ENCODE measurements around the gene ALOX5.

Gene ALOX5

GRCh38 chr10:45442662-45443061 lies 68.6 kb downstream of the ALOX5 start:
- DNase-seq (ENCODE audit: low read depth), result no peak
- TF ChIP-seq CTCF (IDR thresholded peaks at IDR 0.05; ENCODE audit: insufficient read depth, low read depth, low read length, missing control alignments), result no peak
- no peak overlapping the region for H3K4me3 ChIP-seq (ENCODE audit: low read depth, low read length)

GRCh38 chr10:45443101-45444009 lies 69.3 kb downstream of the ALOX5 start:
- no peak for TF ChIP-seq CTCF (IDR thresholded peaks at IDR 0.05; ENCODE audit: insufficient read depth, low read depth, low read length, missing control alignments)
- H3K4me3 ChIP-seq (ENCODE audit: low read depth, low read length), result no peak overlapping the region
- no peak for DNase-seq (ENCODE audit: low read depth)

GRCh38 chr10:45444022-45444421 lies 70.0 kb downstream of the ALOX5 start:
- no peak for TF ChIP-seq CTCF (IDR thresholded peaks at IDR 0.05; ENCODE audit: insufficient read depth, low read depth, low read length, missing control alignments)
- no peak for DNase-seq (ENCODE audit: low read depth)
- no peak overlapping the region for H3K4me3 ChIP-seq (ENCODE audit: low read depth, low read length)

GRCh38 chr10:45444976-45445898 lies 71.2 kb downstream of the ALOX5 start:
- no peak for DNase-seq (ENCODE audit: low read depth)
- no peak overlapping the region for H3K4me3 ChIP-seq (ENCODE audit: low read depth, low read length)
- TF ChIP-seq CTCF (IDR thresholded peaks at IDR 0.05; ENCODE audit: insufficient read depth, low read depth, low read length, missing control alignments), result no peak

GRCh38 chr10:45446858-45447257 lies 72.8 kb downstream of the ALOX5 start:
- no peak overlapping the region for H3K4me3 ChIP-seq (ENCODE audit: low read depth, low read length)
- DNase-seq (ENCODE audit: low read depth), result no peak
- no peak for TF ChIP-seq CTCF (IDR thresholded peaks at IDR 0.05; ENCODE audit: insufficient read depth, low read depth, low read length, missing control alignments)

GRCh38 chr10:45447416-45447815 lies 73.4 kb downstream of the ALOX5 start:
- no peak overlapping the region for H3K4me3 ChIP-seq (ENCODE audit: low read depth, low read length)
- no peak for DNase-seq (ENCODE audit: low read depth)
- TF ChIP-seq CTCF (IDR thresholded peaks at IDR 0.05; ENCODE audit: insufficient read depth, low read depth, low read length, missing control alignments), result no peak
